Superior temporal gyrus (tissue), 1 donor: Measurements from ENCODE around the gene ANP32E.

Source experiments
- DNase-seq: peaks from one replicate; pipeline ENCODE4 v3.0.0-alpha.2; 2016; ENCODE audit errors: extremely low spot score

Gene ANP32E

GRCh38 chr1:150171801-150172200, 64.1 kb downstream of the ANP32E start:
- no peak for DNase-seq

GRCh38 chr1:150168960-150169601, 66.8 kb downstream of the ANP32E start:
- DNase-seq: peak; percentile 60
